Kidney epithelial cell (primary cell): ENCODE results near the gene TNPO1. TPM values are rescaled to one million over a fixed set of nuclear protein-coding genes. Genes with fewer than 3 reads are reported as not detected.

ENCODE experiments used
- DNase-seq: peaks from one replicate; pipeline ENCODE4 v3.0.0-alpha.2; 2010; ENCODE audit warnings: low read depth
- H3K27me3 ChIP-seq: 2 replicates; pipeline ENCODE4 v1.6.0; 2011; ENCODE audit warnings: low read length; ENCODE audit not compliant: control insufficient read depth, insufficient read depth
- H3K36me3 ChIP-seq: 2 replicates; pipeline ENCODE4 v1.5.1; 2011; ENCODE audit warnings: low read length; ENCODE audit not compliant: control insufficient read depth, insufficient read depth
- H3K4me3 ChIP-seq: 2 replicates; pipeline ENCODE4 v1.5.1; 2011; ENCODE audit warnings: low read depth, mild to moderate bottlenecking, control low read depth, low read length
- total RNA-seq: library from RNA; depleted of rRNA; stranded (reverse); fragments of >200 nt; gene quantifications from 2 replicates; pipeline ENCODE4 v1.2.3, GENCODE V29; 2015
- TF ChIP-seq, protein P1 (sequence below): IDR thresholded peaks from 2 replicates; pipeline ENCODE4 v1.5.1; 2011; ENCODE audit warnings: mild to moderate bottlenecking, moderate library complexity, low read length, control low read depth, inconsistent platforms; ENCODE audit not compliant: insufficient read depth, poor library complexity, severe bottlenecking

TNPO1 gene
- total RNA-seq, 1 donor from 2014 or later: 118 TPM

DNA sequence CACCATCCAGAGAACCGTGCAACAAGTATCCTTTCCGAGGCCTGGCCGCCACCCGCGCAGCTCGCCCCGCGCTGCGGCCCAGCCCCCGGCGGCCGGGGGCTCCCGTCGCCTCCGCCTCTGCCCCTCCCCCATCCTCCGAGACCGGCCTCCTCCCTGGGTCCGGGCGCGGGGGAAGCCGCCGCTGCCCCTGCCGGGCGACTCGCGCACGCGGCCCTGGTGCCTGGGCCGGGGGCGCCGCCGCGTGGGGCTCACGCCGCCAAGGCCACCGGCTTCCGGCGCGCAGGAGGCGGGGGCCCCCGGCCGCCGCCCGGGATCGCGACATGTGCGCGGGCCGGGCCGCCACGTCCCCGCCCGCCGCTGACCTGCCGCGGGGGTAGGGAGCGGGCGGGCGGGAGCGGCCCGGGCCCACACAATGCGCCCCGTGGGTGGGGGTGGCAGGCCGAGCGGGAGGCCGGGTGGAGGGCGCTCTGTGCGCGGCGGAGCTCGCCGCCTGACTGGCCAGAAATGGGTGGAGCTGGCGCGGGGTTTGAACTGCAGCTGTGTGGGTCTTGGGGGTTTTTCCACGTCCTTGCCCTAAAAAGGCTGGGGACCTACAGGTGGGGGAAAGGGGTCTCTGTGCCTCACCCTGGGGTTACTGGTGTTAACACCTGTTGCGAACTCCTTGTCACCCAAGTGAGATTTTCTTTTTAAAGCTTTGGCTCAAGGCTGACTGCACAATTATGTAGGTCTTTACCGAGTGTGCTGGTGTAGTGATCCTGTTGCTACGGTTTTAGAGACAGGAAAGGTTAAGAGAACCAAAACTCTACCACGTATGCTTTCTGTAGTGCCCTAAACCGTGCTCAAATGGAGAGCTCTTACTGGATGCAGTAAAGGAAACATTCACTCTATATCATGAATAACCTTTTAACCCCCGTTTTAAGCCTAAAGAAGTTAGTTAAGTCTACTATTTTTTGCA lies 32.3 kb downstream of the TNPO1 start:
- TF ChIP-seq, protein P1, sequence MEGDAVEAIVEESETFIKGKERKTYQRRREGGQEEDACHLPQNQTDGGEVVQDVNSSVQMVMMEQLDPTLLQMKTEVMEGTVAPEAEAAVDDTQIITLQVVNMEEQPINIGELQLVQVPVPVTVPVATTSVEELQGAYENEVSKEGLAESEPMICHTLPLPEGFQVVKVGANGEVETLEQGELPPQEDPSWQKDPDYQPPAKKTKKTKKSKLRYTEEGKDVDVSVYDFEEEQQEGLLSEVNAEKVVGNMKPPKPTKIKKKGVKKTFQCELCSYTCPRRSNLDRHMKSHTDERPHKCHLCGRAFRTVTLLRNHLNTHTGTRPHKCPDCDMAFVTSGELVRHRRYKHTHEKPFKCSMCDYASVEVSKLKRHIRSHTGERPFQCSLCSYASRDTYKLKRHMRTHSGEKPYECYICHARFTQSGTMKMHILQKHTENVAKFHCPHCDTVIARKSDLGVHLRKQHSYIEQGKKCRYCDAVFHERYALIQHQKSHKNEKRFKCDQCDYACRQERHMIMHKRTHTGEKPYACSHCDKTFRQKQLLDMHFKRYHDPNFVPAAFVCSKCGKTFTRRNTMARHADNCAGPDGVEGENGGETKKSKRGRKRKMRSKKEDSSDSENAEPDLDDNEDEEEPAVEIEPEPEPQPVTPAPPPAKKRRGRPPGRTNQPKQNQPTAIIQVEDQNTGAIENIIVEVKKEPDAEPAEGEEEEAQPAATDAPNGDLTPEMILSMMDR: no peak
- DNase-seq: no peak
- Histone ChIP-seq H3K27me3 (no peaks in the 10 kb centered on the region), H3K36me3 (no peaks in the 10 kb centered on the region), H3K4me3 (peak overlapping the region; percentile 56)

- Histone ChIP-seq H3K27me3 (no peaks in the 10 kb centered on the region), H3K4me3 (peak overlapping the region; percentile 56), H3K36me3 (no peaks in the 10 kb centered on the region)
- TF ChIP-seq, protein P1: no peak
- no peak for DNase-seq
These were observed 33.1 kb downstream of the TNPO1 start for GRCh38 chr5:72849546-72849945.

DNA sequence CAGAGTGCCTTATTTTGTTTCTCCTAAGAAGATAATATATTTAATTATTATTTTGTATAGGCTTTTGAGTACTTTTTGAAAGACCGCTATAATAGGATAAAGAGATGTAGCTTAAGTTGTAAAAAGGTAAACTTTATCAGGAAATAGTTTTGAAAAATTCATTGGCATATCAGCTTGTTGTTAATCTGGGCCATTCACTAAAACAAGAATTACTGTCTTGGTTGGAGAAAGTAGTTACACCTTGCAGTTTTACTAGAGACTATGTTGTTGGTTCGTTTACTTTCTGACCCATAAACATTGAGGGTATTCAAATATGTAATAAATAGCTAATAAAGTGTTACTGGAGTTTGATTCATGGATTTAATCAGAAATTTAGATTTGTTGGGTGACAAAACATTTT lies 33.7 kb downstream of the TNPO1 start:
- Histone ChIP-seq H3K27me3 (no peaks in the 10 kb centered on the region), H3K4me3 (peak overlapping the region; percentile 56), H3K36me3 (no peaks in the 10 kb centered on the region)
- no peak for DNase-seq
- TF ChIP-seq, protein P1: no peak

DNA sequence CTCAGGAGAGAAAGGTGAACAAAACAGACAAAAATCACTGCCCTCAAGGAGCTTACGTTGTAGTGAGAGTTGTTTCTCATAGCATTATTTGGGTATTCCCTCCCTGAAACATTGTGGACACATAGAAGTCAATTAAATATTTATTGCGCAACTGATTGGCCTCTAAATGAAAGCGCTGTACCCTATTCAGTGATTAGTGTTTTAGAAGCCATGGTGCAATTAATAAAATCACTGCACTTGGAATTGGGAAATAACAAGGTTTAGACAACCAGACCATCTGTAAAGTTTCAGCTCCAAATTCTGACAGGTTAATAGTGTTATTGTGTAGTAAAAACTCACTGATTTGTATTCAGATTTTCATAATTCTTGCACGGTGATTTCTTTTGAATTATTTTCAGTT lies 35.9 kb downstream of the TNPO1 start:
- DNase-seq: no peak
- Histone ChIP-seq H3K4me3 (no peak overlapping the region), H3K27me3 (no peaks in the 10 kb centered on the region), H3K36me3 (no peaks in the 10 kb centered on the region)
- TF ChIP-seq, protein P1: no peak

- no peak for DNase-seq
- H3K36me3 ChIP-seq: no peaks in the 10 kb centered on the region
These were observed 38.0 kb downstream of the TNPO1 start for GRCh38 chr5:72854419-72854818.

More at GRCh38 chr5:72854419-72854818, 38.0 kb downstream of the TNPO1 start:
- TF ChIP-seq, protein P1: no peak
- H3K4me3 ChIP-seq: no peak overlapping the region
- no peaks in the 10 kb centered on the region for H3K27me3 ChIP-seq
